HL-60/S4 treated with phorbol 12-myristate 13-acetate at 8.2 ng/mL for 4 days and 3 days (cell line): ENCODE measurements around the gene ERVV-1.
"Not testable (repeated sequence)": the region's sequence is repeated elsewhere in the genome, so short reads cannot be mapped to it uniquely, and the experiment has no call there.

Source experiments
- in situ Hi-C: fragments of 300-500 bp; cut with MboI; formaldehyde crosslinking; loops from 2 replicates; pipeline ENCODE4 v1.15.0; 2022; ENCODE audit warnings: low sequenced_read_pairs

ERVV-1 gene

GRCh38 chr19:53015730-53016129 lies 2.0 kb downstream of the ERVV-1 start:
- in situ Hi-C loops: no loop called here

GRCh38 chr19:53019684-53020083 lies 6.0 kb downstream of the ERVV-1 start:
- in situ Hi-C loops: no loop called here

DNA sequence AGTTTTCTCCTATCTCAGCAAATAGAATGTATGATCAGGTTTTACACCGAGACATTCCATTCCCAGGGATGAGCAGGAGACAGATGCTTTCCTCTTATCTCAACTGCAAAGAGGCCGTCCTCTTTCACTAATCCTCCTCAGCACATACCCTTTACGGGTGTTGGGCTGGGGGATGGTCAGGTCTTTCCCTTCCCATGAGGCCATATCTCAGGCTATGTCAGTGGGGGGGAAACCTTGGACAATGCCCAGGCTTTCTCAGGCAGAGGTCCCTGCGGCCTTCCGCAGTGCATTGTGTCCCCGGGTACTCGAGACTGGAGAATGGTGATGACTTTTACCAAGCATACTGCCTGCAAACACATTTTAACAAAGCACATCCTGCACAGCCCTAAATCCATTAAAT lies 14.6 kb downstream of the ERVV-1 start:
- in situ Hi-C loops: not testable (repeated sequence)

- in situ Hi-C loops: no loop called here
Observed at GRCh38 chr19:53034054-53034453, 20.3 kb downstream of the ERVV-1 start.

- in situ Hi-C loops: no loop called here
Observed at GRCh38 chr19:53034948-53035675, 21.4 kb downstream of the ERVV-1 start.

DNA sequence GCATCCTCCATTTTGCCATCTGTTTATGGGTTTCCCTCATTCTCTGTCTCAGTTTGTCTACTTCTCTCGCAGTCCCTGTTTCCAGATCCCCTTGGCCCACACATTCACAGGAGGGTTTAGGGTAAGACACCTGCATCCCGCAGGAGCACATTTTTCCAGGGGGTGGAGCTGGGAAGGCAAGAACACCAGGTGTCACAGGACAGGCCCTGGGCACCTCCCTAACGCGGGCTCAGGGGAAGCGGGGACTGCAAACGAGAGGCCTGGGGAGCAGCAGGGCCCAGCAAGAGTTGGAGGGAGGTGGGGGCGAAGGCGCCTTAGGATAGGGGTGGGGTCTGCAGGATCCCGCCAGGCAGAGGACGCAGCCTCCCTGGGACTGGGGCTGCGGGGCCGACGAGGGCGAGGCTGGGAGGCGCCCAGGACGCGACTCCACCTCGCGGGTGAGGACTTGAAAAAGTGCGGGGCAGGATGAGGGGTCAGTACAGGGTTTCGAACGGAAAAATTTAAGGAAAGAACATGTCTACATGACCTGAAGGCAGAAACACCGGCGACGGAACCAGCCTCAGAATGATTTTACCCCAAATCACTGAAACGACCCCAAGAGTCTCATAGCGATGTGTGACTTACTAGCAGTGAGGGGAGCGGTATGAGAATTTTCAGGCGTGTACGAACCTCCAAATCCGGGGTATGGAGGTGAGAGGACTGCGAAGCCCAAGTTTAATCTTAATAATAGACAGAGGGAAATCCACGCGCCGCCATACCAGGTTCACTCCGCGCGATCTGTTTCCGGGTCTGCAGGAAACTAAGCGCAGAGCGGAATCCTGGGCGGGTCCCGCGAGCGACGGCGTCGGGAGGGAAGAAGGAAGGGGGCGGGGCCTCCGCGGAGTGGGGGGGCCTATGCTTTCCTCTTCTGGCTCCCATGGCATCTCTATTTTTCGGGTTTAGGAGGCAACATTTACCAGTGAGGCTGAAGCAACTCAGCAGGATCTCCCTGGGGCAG lies 23.7 kb downstream of the ERVV-1 start:
- in situ Hi-C loops: no loop called here

DNA sequence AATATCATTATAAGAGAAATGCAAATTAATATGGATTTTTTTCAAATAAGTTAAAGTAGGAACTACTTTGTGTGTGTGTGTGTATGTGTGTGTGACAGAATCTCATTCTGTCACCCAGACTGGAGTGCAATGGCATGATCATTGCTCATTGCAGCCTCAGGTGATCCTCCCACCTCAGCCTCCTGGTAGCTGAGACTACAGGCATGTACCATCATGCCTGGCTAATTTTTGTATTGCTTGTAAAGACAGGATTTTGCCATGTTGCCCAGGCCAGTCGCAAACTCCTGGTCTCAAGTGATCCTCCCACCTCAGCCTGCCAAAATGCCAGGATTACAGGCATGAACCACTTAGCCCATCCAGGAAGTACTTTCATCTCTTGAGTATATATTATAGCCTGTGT lies 27.6 kb downstream of the ERVV-1 start:
- in situ Hi-C loops: no loop called here

- in situ Hi-C loops: no loop called here
Observed at GRCh38 chr19:53045536-53045935, 31.8 kb downstream of the ERVV-1 start.

DNA sequence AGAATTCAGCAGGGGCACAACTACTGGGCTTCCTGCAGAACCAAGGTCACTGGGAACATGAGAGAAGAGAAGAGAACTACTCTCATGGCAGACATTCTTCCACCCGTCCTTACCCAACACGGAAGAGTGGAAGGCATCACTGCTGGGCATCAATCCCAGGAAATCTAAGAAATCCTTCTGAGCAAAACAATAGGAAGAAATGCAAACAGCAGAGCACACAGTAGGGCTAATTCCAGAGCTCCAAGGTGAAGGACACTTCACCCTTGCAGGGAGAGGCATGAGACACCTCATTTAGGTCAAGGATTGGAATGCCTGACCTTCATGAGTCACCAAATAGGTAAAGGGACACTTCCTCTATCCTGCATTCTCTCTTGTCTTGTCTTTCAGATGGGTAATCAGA lies 33.7 kb downstream of the ERVV-1 start:
- in situ Hi-C loops: no loop called here

DNA sequence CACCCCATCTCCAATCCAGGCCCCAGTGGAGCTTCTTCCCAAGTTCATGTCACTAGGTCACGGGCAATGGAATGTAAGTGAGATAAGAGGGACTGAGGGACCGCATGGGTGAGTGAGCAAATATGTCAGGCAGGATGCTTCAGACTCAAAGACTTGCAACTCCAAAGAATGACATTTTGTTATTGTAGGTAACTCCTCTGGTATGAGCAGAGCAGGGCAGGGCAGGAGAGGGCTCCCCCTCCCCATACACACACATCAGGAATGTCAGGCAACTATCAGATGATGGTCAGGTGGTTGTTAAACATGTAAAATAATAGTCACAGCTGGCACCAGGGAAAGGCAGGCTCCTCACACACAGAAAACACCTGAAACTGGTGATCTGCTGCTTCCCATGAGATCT lies 41.4 kb downstream of the ERVV-1 start:
- in situ Hi-C loops: no loop called here

DNA sequence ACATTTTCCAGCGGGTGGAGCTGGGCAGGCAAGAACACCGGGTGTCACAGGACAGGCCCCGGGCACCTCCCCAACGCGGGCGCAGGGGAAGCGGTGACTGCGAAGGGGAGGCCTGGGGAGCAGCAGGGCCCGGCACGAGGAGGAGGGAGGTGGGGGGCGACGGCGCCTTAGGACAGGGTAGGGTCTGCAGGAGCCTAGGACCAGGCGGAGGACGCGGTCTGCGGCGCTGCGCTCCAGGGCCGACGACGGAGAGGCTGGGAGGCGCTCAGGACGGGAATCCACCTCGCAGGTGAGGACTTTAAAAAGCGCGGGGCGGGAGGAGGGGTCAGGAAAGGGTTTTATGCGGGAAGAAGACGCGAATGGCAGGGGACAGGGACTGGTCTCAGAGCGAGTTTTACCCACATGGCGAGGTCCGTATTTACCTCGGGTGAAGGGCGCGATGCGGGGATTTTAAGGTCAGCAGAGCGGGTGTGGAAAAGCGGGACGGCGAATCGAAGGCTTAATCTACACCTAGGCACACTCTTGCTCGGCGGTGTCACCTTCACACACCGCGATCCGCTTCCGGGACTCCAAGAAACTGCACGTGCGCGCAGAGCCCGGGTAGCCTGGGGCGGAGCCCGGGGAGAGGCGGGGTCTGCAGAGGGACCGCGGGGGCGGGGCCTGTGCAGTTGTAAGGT lies 44.3 kb downstream of the ERVV-1 start:
- in situ Hi-C loops: no loop called here
